ENCODE data around the gene COX5B. TPM values are rescaled to one million over a fixed set of nuclear protein-coding genes. Genes with fewer than 3 reads are reported as not detected.
"Not testable (repeated sequence)": the region's sequence is repeated elsewhere in the genome, so short reads cannot be mapped to it uniquely, and the experiment has no call there.

COX5B gene
- 206 and 215 TPM in 2 replicates for polyA plus RNA-seq (2013)

DNA sequence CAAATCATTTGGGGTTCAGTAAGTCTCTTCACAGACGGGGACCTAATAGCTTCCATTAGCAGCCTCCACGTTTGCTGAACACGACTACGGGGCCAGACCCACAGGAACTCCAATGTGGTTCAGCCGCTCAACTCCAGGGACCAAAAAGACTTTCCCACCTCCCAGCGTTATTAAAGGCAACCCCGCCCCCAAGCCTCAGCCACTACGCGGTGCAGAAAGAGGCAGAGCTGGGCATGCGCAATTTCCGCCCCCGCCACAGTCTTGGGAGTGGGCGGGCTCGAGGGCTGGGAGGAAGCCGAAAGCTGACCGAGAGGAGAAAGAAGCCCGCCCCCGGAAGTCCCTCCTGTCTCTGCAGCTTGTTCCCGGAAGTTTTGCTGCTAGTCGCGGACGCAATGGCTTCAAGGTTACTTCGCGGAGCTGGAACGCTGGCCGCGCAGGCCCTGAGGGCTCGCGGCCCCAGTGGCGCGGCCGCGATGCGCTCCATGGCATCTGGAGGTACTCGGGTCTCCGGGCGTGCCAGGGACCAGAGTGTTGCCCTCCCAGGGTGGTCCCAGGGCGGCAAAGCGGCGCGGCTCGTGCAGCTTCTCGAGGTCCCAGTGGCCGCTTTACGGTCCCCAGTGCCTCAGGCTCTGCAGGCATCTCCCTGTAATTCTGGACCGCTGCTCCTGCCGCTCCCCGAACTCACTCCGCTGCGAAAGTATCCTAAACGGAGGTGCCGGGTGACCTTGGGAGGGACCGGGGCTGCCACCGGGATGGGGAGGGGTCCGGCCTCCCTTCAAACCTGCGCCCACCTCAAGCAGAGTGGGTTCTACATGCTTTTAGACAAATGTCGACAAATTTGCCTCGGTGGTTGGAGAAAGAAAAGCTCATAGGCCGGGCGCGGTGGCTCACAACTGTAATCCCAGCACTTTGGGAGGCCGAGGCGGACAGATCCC is at the start of gene COX5B:
Gene COX5B, plus strand, starts transcription at position 368 of the 935 bp plus-strand sequence. Its CDS starts 25 bp downstream, at position 393.
- Histone ChIP-seq H3K4me2 (ENCODE audit: low read length) (peak within 1 kb of the TSS; percentile 77), H3K79me1 (ENCODE audit: low read length) (peaks cover 7% of the 10 kb centered on the region), H3K4ac (ENCODE audit: low read depth, low read length) (peak within 1 kb of the TSS; percentile 89), H3K18ac (ENCODE audit: low read length) (peak within 1 kb of the TSS; percentile 73), H4K8ac (ENCODE audit: low read depth, low read length) (peak within 1 kb of the TSS; percentile 92), H3K4me1 (ENCODE audit: control insufficient read depth in 1 of 2, insufficient read depth in 2 of 2, low read length in 2 of 2) (peaks cover 4 to 6% of the 10 kb centered on the region in 2 experiments), H2AK5ac (ENCODE audit: low read length) (peak within 1 kb of the TSS; percentile 86), H2AFZ (ENCODE audit: insufficient read depth, low read length, poor library complexity) (peak within 1 kb of the TSS; percentile 93), H4K12ac (ENCODE audit: low read depth, low read length) (peak within 1 kb of the TSS; percentile 97), H3K23ac (ENCODE audit: low read length) (no peak within 1 kb of the TSS), H2BK5ac (ENCODE audit: low read depth, low read length, poor library complexity) (peak within 1 kb of the TSS; percentile 42), H3K79me2 (ENCODE audit: control insufficient read depth, insufficient read depth, low read length, poor library complexity) (peaks cover 7% of the 10 kb centered on the region), H3K14ac (ENCODE audit: low read length) (peak within 1 kb of the TSS; percentile 83), H3K4me3 (ENCODE audit: low read depth, low read length) (peak within 1 kb of the TSS; percentile 99), H3K36me3 (ENCODE audit: control insufficient read depth in 1 of 2, insufficient read depth in 2 of 2, low read length in 2 of 2) (peaks cover 4 to 18% of the 10 kb centered on the region in 2 experiments), H4K91ac (ENCODE audit: low read depth, low read length) (peak within 1 kb of the TSS; percentile 87), H3K27me3 (ENCODE audit: insufficient read depth, low read length) (no peaks in the 10 kb centered on the region), H3K9ac (ENCODE audit: low read length) (peak within 1 kb of the TSS; percentile 99), H3K27ac (ENCODE audit: low read depth, low read length) (peak within 1 kb of the TSS; percentile 65), H2BK12ac (ENCODE audit: low read length) (no peak within 1 kb of the TSS), H3K9me3 (ENCODE audit: insufficient read depth, low read depth, low read length) (no peaks in the 10 kb centered on the region), H2BK120ac (ENCODE audit: insufficient read depth, low read length, poor library complexity) (peak within 1 kb of the TSS; percentile 38)
- WGBS (ENCODE audit: extremely low coverage, insufficient coverage, insufficient read length): no CpG with 5 or more reads among the region's 63 CpGs
- DNase-seq: peak; percentile 99 to 100

DNA sequence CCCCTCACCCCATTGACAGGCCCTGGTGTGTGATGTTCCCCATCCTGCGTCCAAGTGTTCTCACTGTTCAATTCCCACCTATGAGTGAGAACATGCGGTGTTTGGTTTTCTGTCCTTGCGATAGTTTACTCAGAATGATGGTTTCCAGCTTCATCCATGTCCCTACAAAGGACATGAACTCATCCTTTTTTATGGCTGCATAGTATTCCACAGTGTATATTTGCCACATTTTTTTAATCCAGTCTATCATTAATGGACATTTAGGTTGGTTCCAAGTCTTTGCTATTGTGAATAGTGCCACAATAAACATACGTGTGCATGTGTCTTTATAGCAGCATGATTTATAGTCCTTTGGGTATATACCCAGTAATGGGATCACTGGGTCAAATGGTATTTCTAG is 49.7 kb upstream of the COX5B start:
- not testable (repeated sequence) for H3K4me3 ChIP-seq (ENCODE audit: low read depth, low read length); H2AK5ac ChIP-seq (ENCODE audit: low read length); H2AFZ ChIP-seq (ENCODE audit: insufficient read depth, low read length, poor library complexity); H4K8ac ChIP-seq (ENCODE audit: low read depth, low read length); H2BK5ac ChIP-seq (ENCODE audit: low read depth, low read length, poor library complexity); H3K23ac ChIP-seq (ENCODE audit: low read length); H3K4ac ChIP-seq (ENCODE audit: low read depth, low read length); DNase-seq; H4K12ac ChIP-seq (ENCODE audit: low read depth, low read length); H2BK120ac ChIP-seq (ENCODE audit: insufficient read depth, low read length, poor library complexity); H3K4me1 ChIP-seq (ENCODE audit: control insufficient read depth in 1 of 2, insufficient read depth in 2 of 2, low read length in 2 of 2); H3K9ac ChIP-seq (ENCODE audit: low read length); H3K27ac ChIP-seq (ENCODE audit: low read depth, low read length); H3K14ac ChIP-seq (ENCODE audit: low read length); H4K91ac ChIP-seq (ENCODE audit: low read depth, low read length); H3K9me3 ChIP-seq (ENCODE audit: insufficient read depth, low read depth, low read length); H3K18ac ChIP-seq (ENCODE audit: low read length); H3K27me3 ChIP-seq (ENCODE audit: insufficient read depth, low read length); H2BK12ac ChIP-seq (ENCODE audit: low read length); H3K36me3 ChIP-seq (ENCODE audit: control insufficient read depth in 1 of 2, insufficient read depth in 2 of 2, low read length in 2 of 2); H3K4me2 ChIP-seq (ENCODE audit: low read length); H3K79me1 ChIP-seq (ENCODE audit: low read length); H3K79me2 ChIP-seq (ENCODE audit: control insufficient read depth, insufficient read depth, low read length, poor library complexity)
- no CpG with 5 or more reads among the region's 4 CpGs for WGBS (ENCODE audit: extremely low coverage, insufficient coverage, insufficient read length)

DNA sequence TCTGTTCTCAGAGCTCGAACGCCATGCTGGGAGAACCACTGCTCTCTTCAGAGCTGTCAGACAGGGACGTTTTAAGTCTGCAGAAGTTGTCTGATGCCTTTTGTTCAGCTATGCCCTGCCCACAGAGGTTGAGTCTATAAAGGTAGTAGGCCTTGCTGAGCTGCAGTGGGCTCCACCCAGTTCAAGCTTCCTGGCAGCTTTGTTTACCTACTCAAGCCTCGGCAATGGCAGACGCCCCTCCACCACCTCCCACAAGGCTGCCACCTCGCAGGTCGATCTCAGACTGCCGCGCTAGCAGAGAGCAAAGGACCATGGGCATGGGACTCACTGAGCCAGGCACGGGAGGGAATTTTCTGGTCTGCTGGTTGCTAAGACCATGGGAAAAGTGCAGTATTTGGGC is 44.3 kb upstream of the COX5B start:
- H3K23ac ChIP-seq (ENCODE audit: low read length); H2AK5ac ChIP-seq (ENCODE audit: low read length); H2BK120ac ChIP-seq (ENCODE audit: insufficient read depth, low read length, poor library complexity); H3K79me2 ChIP-seq (ENCODE audit: control insufficient read depth, insufficient read depth, low read length, poor library complexity); H3K9me3 ChIP-seq (ENCODE audit: insufficient read depth, low read depth, low read length); H3K14ac ChIP-seq (ENCODE audit: low read length); H2AFZ ChIP-seq (ENCODE audit: insufficient read depth, low read length, poor library complexity); H3K27me3 ChIP-seq (ENCODE audit: insufficient read depth, low read length); H3K4ac ChIP-seq (ENCODE audit: low read depth, low read length); H2BK12ac ChIP-seq (ENCODE audit: low read length); H3K9ac ChIP-seq (ENCODE audit: low read length); H3K4me1 ChIP-seq (ENCODE audit: control insufficient read depth in 1 of 2, insufficient read depth in 2 of 2, low read length in 2 of 2); H3K4me3 ChIP-seq (ENCODE audit: low read depth, low read length); H3K27ac ChIP-seq (ENCODE audit: low read depth, low read length); H2BK5ac ChIP-seq (ENCODE audit: low read depth, low read length, poor library complexity); H3K79me1 ChIP-seq (ENCODE audit: low read length); H3K36me3 ChIP-seq (ENCODE audit: control insufficient read depth in 1 of 2, insufficient read depth in 2 of 2, low read length in 2 of 2); H3K4me2 ChIP-seq (ENCODE audit: low read length); DNase-seq; H4K12ac ChIP-seq (ENCODE audit: low read depth, low read length); H4K91ac ChIP-seq (ENCODE audit: low read depth, low read length); H4K8ac ChIP-seq (ENCODE audit: low read depth, low read length); H3K18ac ChIP-seq (ENCODE audit: low read length): not testable (repeated sequence)
- no CpG with 5 or more reads among the region's 10 CpGs for WGBS (ENCODE audit: extremely low coverage, insufficient coverage, insufficient read length)

GRCh38 chr2:97605109-97605508 is 40.8 kb upstream of the COX5B start:
- H3K4me2 ChIP-seq (ENCODE audit: low read length); H3K4ac ChIP-seq (ENCODE audit: low read depth, low read length); H3K9ac ChIP-seq (ENCODE audit: low read length); H3K27ac ChIP-seq (ENCODE audit: low read depth, low read length); H2BK12ac ChIP-seq (ENCODE audit: low read length); H3K79me2 ChIP-seq (ENCODE audit: control insufficient read depth, insufficient read depth, low read length, poor library complexity); H3K14ac ChIP-seq (ENCODE audit: low read length); H3K18ac ChIP-seq (ENCODE audit: low read length); H3K4me1 ChIP-seq (ENCODE audit: control insufficient read depth in 1 of 2, insufficient read depth in 2 of 2, low read length in 2 of 2); H3K9me3 ChIP-seq (ENCODE audit: insufficient read depth, low read depth, low read length); H4K8ac ChIP-seq (ENCODE audit: low read depth, low read length); H3K79me1 ChIP-seq (ENCODE audit: low read length); H3K4me3 ChIP-seq (ENCODE audit: low read depth, low read length); H2BK120ac ChIP-seq (ENCODE audit: insufficient read depth, low read length, poor library complexity); H2AK5ac ChIP-seq (ENCODE audit: low read length); H2AFZ ChIP-seq (ENCODE audit: insufficient read depth, low read length, poor library complexity); H2BK5ac ChIP-seq (ENCODE audit: low read depth, low read length, poor library complexity); H4K91ac ChIP-seq (ENCODE audit: low read depth, low read length); DNase-seq; H3K36me3 ChIP-seq (ENCODE audit: control insufficient read depth in 1 of 2, insufficient read depth in 2 of 2, low read length in 2 of 2); H3K23ac ChIP-seq (ENCODE audit: low read length); H4K12ac ChIP-seq (ENCODE audit: low read depth, low read length); H3K27me3 ChIP-seq (ENCODE audit: insufficient read depth, low read length): not testable (repeated sequence)
- no CpG with 5 or more reads among the region's 8 CpGs for WGBS (ENCODE audit: extremely low coverage, insufficient coverage, insufficient read length)

Measured in trophoblast cell (in vitro differentiated cells and primary cell).